Measurements from ENCODE around the gene NOTCH4.

NOTCH4 gene

DNA sequence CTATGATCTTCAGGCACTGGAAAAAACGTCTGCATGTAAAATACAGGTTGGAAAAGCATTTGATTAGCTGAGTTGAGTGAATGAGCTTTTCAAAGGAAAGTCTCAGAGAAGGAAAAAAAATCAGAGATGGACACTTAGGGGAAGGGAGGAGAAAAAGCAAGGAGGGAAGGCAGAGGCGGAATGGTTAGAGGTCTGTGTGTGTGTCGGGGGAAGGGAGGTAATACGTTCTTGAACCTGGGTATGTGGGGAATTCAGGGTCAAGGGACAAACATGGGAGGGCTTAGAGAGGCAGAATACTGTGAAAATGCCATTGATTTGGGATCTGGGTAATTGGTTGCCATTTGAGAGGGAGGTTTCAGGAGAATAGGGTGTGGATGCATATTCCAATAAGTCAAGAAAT is 77.2 kb downstream of the NOTCH4 start:
- Histone ChIP-seq H3K4me1 (ENCODE audit: control insufficient read depth, insufficient read depth, low read length) (peaks cover 26% of the 10 kb centered on the region), H3K9ac (ENCODE audit: low read depth, low read length) (peak overlapping the region; percentile 4; the same call in 1 of the 2 replicates), H3K27me3 (ENCODE audit: control insufficient read depth, insufficient read depth, low read length) (peaks cover 28% of the 10 kb centered on the region), H3K9me3 (ENCODE audit: control insufficient read depth, insufficient read depth, low read length) (no peaks in the 10 kb centered on the region), H3K4me3 (ENCODE audit: low read depth, low read length) (no peak overlapping the region; the same call in 1 of the 2 replicates), H3K27ac (ENCODE audit: low read depth, low read length) (no peak overlapping the region), H3K36me3 (ENCODE audit: control insufficient read depth, insufficient read depth, low read length) (no peaks in the 10 kb centered on the region)

DNA sequence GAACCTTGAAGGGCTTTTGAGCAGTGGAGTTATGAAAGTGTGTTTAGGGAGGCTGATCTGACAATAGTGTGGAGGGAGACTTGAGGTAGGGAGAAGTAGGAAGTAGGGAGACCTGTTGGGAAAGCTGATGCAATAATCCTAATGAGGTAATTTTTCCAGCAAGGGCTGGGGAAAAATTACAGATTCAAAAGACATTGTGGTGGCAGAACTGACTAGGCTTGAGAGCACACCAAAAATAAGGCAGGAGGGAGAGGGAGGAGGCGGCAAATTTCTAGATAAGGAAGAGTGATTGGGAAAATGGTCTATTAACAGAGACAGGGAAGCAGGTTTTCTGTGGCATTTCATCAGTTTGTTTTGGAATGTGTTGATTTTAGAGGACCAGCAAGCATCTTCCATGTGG is 77.6 kb downstream of the NOTCH4 start:
- Histone ChIP-seq H3K36me3 (ENCODE audit: control insufficient read depth, insufficient read depth, low read length) (no peaks in the 10 kb centered on the region), H3K4me1 (ENCODE audit: control insufficient read depth, insufficient read depth, low read length) (peaks cover 24% of the 10 kb centered on the region), H3K27me3 (ENCODE audit: control insufficient read depth, insufficient read depth, low read length) (peaks cover 25% of the 10 kb centered on the region), H3K9ac (ENCODE audit: low read depth, low read length) (peak overlapping the region; percentile 4; the same call in 1 of the 2 replicates), H3K9me3 (ENCODE audit: control insufficient read depth, insufficient read depth, low read length) (no peaks in the 10 kb centered on the region), H3K27ac (ENCODE audit: low read depth, low read length) (no peak overlapping the region), H3K4me3 (ENCODE audit: low read depth, low read length) (no peak overlapping the region; the same call in 1 of the 2 replicates)

Measured in HUES48 (cell line).